ENCODE measurements around the gene GGTLC3. TPM values are rescaled to one million over a fixed set of nuclear protein-coding genes. Genes with fewer than 3 reads are reported as not detected.

Gene GGTLC3
- total RNA-seq, 2 donors from 2014 or later: not detected

Other genes with a start within 250 kb of the GGTLC3 start
- gene TMEM191B, start 9.6 kb upstream of the GGTLC3 start, total RNA-seq: 1 to 10 TPM; 3.3 to 4.3 TPM
- gene RIMBP3, start 93.8 kb upstream of the GGTLC3 start, total RNA-seq: under 1 TPM; 0.16 to 0.40 TPM